Activated CD4-positive, alpha-beta T cell treated with anti-CD3 and anti-CD28 coated beads, Interleukin-2, amount 50 U/mL, for 1 hour (primary cell): ENCODE data around the gene FMNL3.
A peak's percentile ranks its signal among the peaks of the same experiment; 100 is the strongest.

Source experiments
- DNase-seq: peaks from one replicate; pipeline ENCODE4 v3.0.0-alpha.2; 2020

FMNL3 gene

DNA sequence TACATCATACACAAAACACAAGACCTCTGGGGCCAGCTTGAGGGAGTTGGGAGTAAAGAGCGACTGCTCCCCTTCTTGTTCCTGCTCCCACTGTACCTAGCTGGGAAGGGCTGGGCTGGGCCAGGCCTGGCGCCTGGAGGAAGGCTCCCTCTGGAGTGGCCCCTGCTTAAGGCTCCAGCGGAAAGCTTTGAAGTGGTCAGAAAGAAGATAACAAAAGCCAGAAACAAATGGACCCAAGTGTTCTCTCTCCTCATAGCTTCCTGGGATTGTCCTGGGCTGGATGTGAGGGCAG lies 58.5 kb downstream of the FMNL3 start:
- DNase-seq: no peak

GRCh38 chr12:49647827-49648711 lies 59.1 kb downstream of the FMNL3 start:
- DNase-seq: no peak

DNA sequence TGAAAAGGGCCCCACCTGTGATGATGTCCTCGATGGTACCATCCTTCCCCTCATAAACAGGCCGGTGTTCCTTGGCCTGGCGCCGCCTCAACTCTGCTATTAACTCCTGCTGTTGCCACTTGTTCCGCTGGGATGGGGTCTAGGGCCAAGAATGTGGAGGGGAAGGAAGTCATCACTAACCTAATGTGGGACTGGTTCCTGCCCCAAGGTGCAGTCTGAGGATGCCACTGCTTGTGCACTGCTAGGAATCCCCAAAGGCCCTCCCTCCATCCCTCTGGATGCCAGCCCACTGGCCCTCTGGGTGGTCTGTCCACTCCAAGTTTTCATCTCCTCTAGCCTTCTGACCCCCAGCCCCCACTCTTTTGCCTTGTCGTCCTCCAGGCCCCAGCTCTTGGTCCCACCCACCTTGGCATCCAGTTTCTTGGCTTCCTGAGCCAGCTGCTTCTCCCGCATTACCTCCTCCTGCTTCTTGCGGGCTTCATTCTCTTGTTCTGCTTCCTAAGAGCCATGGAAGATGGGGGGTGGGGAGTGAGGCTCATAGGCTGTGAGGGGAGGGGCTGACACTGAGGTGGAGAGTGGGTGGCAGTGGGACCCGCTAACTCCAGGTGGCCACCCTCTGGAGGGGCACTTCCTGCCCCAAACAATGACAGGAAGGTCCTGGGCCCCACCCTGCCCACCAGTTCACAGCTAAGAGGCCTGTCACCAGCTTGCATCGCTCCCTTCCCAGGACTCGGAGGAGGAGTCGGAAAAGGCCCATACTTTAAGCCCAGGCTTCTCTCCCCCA lies 60.1 kb downstream of the FMNL3 start:
- no peak for DNase-seq

GRCh38 chr12:49646331-49646830 lies 60.8 kb downstream of the FMNL3 start:
- no peak for DNase-seq

GRCh38 chr12:49645146-49646039 lies 61.8 kb downstream of the FMNL3 start:
- DNase-seq: no peak

DNA sequence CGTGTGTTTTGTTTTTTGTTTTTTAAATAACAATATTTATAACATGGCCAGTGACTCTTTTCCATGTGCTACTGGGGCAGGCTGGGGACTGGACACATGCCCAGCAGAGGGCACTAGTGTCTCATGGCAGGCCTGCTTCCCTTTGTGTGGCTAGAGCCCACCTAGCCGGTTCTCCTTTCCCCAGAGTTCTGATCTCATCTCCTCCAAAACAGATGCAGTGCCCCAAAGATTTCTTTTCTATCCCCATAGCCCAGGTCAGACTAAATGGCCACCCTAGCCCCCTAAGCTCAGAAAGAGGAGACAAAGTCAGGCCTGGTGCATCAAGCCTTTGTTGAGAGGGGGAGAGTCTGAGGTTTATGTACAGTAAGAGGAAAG lies 62.6 kb downstream of the FMNL3 start:
- DNase-seq: peak; percentile 83

DNA sequence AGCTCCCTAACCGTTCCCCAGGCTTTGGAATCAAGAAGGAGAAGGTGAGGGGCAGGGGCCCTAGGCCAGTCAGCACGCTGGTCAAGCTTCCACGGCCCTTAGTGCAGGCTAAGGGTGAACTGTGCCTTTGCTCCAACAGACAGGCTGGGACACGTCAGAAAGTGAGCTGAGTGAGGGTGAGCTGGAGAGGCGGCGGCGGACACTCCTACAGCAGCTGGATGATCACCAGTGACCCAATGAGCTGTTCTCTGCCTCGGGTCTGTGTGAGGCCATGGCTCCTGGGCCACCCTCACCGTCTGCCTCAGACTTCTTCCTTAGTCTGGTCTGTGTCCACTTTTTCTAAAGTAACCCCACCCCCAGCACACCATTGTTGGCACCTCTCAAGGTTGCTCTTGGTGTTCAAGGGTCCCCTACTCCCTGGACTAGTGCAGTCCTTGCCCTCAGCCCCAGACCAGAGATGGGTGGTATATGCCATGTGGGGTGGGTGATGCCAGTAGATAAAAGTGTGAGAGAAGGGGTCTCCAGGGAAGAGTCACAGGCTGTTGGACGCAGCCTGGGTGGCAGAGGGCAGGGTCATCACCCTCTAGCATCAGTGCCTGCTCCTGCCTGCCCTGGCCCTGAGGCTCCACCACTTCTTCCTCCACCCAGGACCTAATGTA lies 63.1 kb downstream of the FMNL3 start:
- DNase-seq: no peak

- no peak for DNase-seq
Observed at GRCh38 chr12:49643135-49643534, 64.1 kb downstream of the FMNL3 start.

DNA sequence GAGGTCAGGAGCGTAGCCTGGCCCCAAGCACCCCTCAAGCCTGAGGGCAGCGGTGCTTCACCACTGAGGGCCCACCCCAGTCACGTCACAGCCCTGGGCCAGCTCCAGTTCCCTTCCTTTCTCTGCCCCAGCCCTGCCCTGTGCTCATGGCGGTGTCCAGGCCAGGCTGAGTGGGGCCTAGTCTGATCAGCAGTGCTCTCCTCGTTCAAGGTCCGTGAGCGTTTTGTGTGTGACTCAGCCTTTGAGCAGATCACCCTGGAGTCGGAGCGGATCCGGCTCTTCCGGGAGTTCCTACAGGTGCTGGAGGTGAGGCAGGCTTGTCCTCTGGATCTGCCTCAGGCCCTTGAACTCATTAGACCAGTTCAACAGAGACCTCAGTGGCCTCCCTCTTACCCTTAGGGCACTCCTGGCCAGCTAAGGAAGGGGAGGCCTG lies 64.8 kb downstream of the FMNL3 start:
- no peak for DNase-seq

GRCh38 chr12:49641748-49642369 lies 65.3 kb downstream of the FMNL3 start:
- no peak for DNase-seq

DNA sequence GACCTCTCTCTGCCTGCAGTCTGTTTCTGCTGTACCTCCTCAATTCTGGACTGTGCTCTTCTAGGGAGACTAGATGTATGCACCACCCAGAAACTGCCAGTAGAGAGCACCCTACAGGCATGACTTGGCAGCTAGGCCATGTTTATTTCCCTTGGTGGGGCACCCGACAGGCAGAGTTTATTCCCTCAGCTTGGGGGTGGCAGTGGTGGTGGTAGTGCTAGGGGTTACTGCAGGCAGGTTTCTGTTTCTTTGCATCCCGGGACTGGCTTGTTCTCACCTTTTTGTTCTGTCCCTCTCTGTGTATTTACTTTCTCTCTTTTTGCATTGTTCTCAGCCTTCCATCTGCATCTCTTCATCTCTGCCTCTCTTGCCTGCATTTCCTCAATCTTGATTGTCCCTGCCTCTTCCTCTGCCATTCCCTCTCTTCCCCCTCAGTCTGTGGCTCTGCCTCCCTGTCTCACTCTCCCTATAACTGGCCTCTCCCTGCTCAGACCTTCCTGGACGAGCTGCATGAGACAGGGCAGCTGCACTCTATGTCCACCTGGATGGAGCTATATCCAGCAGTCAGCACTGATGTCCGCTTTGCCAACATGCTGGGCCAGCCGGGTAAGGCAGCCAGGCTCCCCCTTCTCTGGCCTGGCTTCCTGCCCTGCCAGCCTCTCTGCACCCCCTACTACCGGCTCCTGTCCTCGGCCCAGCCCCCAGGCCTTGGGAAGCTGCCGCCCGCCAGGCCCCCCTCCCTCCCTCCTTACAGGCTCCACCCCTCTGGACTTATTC lies 70.0 kb downstream of the FMNL3 start:
- peak; percentile 50 for DNase-seq

- no peak for DNase-seq
Observed at GRCh38 chr12:49636574-49636973, 70.6 kb downstream of the FMNL3 start.

GRCh38 chr12:49635656-49636055 lies 71.5 kb downstream of the FMNL3 start:
- DNase-seq: no peak

DNA sequence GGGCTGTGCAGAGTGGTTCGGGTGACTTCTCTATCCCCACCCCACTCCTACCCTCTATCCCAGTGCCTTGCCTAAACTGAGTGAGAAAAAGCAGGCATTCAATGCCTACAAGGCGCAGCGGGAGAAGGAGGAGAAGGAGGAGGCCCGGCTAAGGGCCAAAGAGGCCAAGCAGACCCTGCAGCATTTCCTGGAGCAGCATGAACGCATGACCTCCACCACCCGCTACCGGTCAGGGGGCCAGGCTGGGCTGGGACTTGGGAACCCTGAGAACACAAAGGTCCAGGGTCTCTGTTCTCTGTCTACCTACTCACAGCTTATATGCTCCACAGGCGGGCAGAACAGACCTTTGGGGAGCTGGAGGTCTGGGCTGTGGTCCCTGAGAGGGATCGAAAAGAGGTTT lies 72.2 kb downstream of the FMNL3 start:
- no peak for DNase-seq

DNA sequence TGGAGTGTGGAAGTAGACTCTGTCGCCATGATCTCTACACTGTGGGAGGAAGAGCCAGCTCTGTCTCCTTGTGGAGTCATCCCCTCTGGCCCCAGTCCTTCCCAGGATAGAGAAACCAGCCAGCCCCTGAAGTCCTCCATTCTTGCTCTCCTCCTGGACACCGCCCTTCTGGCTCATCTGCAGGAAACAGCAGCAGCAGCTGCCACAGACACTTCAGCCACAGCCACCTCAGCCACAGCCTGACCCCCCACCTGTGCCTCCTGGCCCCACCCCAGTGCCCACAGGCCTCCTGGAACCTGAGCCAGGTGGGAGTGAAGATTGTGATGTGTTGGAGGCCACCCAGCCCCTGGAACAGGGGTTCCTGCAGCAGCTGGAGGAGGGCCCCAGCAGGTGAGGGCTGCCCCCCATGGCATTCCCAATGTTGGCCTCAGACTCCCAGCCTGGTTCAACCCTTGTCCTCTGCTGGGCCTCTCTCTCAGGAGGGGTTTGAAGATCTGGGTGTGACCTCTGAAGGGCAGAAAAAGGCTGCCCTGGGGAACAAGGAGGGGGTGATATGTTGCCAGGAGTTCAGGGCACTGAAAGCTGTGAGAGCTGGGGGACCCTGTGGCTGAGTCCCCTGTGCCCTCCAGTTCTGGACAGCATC lies 73.4 kb downstream of the FMNL3 start:
- no peak for DNase-seq

GRCh38 chr12:49632986-49633702 lies 74.1 kb downstream of the FMNL3 start:
- DNase-seq: no peak

DNA sequence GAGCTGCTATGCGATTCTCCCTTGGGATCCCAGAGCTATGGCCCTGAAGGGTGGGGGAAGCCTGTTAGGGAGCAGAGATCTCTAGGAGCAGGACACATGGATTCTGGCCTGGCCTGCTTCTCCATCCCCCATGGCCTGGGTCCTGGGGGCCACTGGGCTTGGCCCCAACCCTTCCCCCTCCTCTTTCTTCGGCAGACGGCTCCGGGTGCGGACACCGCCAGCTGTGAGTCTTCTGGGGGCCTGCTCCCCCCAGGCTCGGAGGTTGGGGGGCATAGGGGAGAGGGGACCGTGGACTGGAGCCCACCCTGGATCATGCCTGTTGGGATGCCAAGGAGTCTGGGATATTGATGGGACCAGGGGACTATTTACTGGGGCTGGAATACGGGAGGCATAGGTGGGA lies 74.8 kb downstream of the FMNL3 start:
- DNase-seq: no peak

- no peak for DNase-seq
Observed at GRCh38 chr12:49631336-49631907, 75.8 kb downstream of the FMNL3 start.

GRCh38 chr12:49627752-49628360 lies 79.3 kb downstream of the FMNL3 start:
- no peak for DNase-seq
